ENCODE data around the gene NAGA. TPM values are rescaled to one million over a fixed set of nuclear protein-coding genes. Genes with fewer than 3 reads are reported as not detected.

The NAGA gene
- total RNA-seq, 1 experiment from 2014 or later, result 24.3 TPM

GRCh38 chr22:42025421-42025820, 45.2 kb downstream of the NAGA start:
- BruUV-seq (replicated peaks), result no TSS peak
- CTCF ChIA-PET, result no interaction called here
- Mint-ChIP-seq H3K4me1 (ENCODE audit: low read depth, unreplicated experiment) (peaks cover 8% of the 10 kb centered on the region), H3K27ac (ENCODE audit: unreplicated experiment) (no peak overlapping the region), H3K36me3 (ENCODE audit: insufficient read depth, unreplicated experiment) (no peaks in the 10 kb centered on the region), H3K27me3 (ENCODE audit: unreplicated experiment) (no peaks in the 10 kb centered on the region), H3K9me3 (ENCODE audit: low read depth, unreplicated experiment) (no peaks in the 10 kb centered on the region), H3K4me3 (ENCODE audit: low read depth, unreplicated experiment) (no peak overlapping the region)
- DNase-seq, result no peak
- intact Hi-C loops (cut with micrococcal nuclease; ENCODE audit: unreplicated experiment), result no loop called here
- TF ChIP-seq, protein P1, sequence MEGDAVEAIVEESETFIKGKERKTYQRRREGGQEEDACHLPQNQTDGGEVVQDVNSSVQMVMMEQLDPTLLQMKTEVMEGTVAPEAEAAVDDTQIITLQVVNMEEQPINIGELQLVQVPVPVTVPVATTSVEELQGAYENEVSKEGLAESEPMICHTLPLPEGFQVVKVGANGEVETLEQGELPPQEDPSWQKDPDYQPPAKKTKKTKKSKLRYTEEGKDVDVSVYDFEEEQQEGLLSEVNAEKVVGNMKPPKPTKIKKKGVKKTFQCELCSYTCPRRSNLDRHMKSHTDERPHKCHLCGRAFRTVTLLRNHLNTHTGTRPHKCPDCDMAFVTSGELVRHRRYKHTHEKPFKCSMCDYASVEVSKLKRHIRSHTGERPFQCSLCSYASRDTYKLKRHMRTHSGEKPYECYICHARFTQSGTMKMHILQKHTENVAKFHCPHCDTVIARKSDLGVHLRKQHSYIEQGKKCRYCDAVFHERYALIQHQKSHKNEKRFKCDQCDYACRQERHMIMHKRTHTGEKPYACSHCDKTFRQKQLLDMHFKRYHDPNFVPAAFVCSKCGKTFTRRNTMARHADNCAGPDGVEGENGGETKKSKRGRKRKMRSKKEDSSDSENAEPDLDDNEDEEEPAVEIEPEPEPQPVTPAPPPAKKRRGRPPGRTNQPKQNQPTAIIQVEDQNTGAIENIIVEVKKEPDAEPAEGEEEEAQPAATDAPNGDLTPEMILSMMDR (IDR thresholded peaks at IDR 0.05; ENCODE audit: unreplicated experiment), result no peak

GRCh38 chr22:42022162-42022847, 48.3 kb downstream of the NAGA start:
- Mint-ChIP-seq H3K9me3 (ENCODE audit: low read depth, unreplicated experiment) (no peaks in the 10 kb centered on the region), H3K4me1 (ENCODE audit: low read depth, unreplicated experiment) (peaks cover 8% of the 10 kb centered on the region), H3K4me3 (ENCODE audit: low read depth, unreplicated experiment) (no peak overlapping the region), H3K27ac (ENCODE audit: unreplicated experiment) (peak overlapping the region; percentile 65), H3K27me3 (ENCODE audit: unreplicated experiment) (peaks cover 5% of the 10 kb centered on the region), H3K36me3 (ENCODE audit: insufficient read depth, unreplicated experiment) (no peaks in the 10 kb centered on the region)
- TF ChIP-seq, protein P1 (IDR thresholded peaks at IDR 0.05; ENCODE audit: unreplicated experiment), result no peak
- CTCF ChIA-PET, result no interaction called here
- BruUV-seq (replicated peaks), result no TSS peak
- intact Hi-C loops (cut with micrococcal nuclease; ENCODE audit: unreplicated experiment), result no loop called here
- DNase-seq, result peak; percentile 41

- Mint-ChIP-seq H3K36me3 (ENCODE audit: insufficient read depth, unreplicated experiment) (no peaks in the 10 kb centered on the region), H3K27ac (ENCODE audit: unreplicated experiment) (no peak overlapping the region), H3K4me1 (ENCODE audit: low read depth, unreplicated experiment) (peaks cover 8% of the 10 kb centered on the region), H3K27me3 (ENCODE audit: unreplicated experiment) (peaks cover 13% of the 10 kb centered on the region), H3K4me3 (ENCODE audit: low read depth, unreplicated experiment) (no peak overlapping the region), H3K9me3 (ENCODE audit: low read depth, unreplicated experiment) (no peaks in the 10 kb centered on the region)
- intact Hi-C loops (cut with micrococcal nuclease; ENCODE audit: unreplicated experiment), result no loop called here
- DNase-seq, result no peak
- CTCF ChIA-PET, result no interaction called here
- BruUV-seq (replicated peaks), result no TSS peak
- TF ChIP-seq, protein P1 (IDR thresholded peaks at IDR 0.05; ENCODE audit: unreplicated experiment), result no peak
Observed at GRCh38 chr22:42021571-42021970, 49.0 kb downstream of the NAGA start.

GRCh38 chr22:42018224-42018623, 52.4 kb downstream of the NAGA start:
- no peak for DNase-seq
- CTCF ChIA-PET, result interaction anchor here (0.6 kb wide), 1 partner anchor 1145 kb away, joined by 3 read pairs; no protein-coding TSS in a partner anchor
- Mint-ChIP-seq H3K27ac (ENCODE audit: unreplicated experiment) (no peak overlapping the region), H3K36me3 (ENCODE audit: insufficient read depth, unreplicated experiment) (no peaks in the 10 kb centered on the region), H3K4me3 (ENCODE audit: low read depth, unreplicated experiment) (no peak overlapping the region), H3K27me3 (ENCODE audit: unreplicated experiment) (peaks cover 17% of the 10 kb centered on the region), H3K4me1 (ENCODE audit: low read depth, unreplicated experiment) (peaks cover 8% of the 10 kb centered on the region), H3K9me3 (ENCODE audit: low read depth, unreplicated experiment) (peaks cover 3% of the 10 kb centered on the region)
- intact Hi-C loops (cut with micrococcal nuclease; ENCODE audit: unreplicated experiment), result no loop called here
- TF ChIP-seq, protein P1 (IDR thresholded peaks at IDR 0.05; ENCODE audit: unreplicated experiment), result no peak
- BruUV-seq (replicated peaks), result no TSS peak

Data from Calu3 (cell line).